Body of pancreas (tissue), 4 donors: ENCODE data around the gene TNS4.

ENCODE experiments used
- CTCF ChIP-seq, 7 experiments: fragments of 450-650 bp in 4 of 7; fragments of 200-600 bp in 3 of 7; sonication (generic) in 3 of 7; IDR thresholded peaks; one replicate each; pipeline ENCODE4 v1.5.1; 2016 to 2019; ENCODE audit warnings: antibody characterized with exemption in 7 of 7
- POLR2A ChIP-seq, 3 donors: fragments of 450-650 bp; IDR thresholded peaks; one replicate each; pipeline ENCODE4 v1.6.1; 2016; ENCODE audit warnings: antibody characterized with exemption in 3 of 3, mild to moderate bottlenecking in 2 of 3

- TF ChIP-seq CTCF (IDR thresholded peaks at IDR 0.05) (no peak), POLR2A (IDR thresholded peaks at IDR 0.05) (no peak)
These were observed 22.9 kb downstream of the TNS4 start for GRCh38 chr17:40478486-40478885.
